SHP77 (cell line): ENCODE results near the gene RPTOR.

ENCODE experiments used
- DNase-seq, 2 experiments: peaks; one replicate each; lab custom pipeline; 2025; lab: John Stamatoyannopoulos, UW

RPTOR gene

DNA sequence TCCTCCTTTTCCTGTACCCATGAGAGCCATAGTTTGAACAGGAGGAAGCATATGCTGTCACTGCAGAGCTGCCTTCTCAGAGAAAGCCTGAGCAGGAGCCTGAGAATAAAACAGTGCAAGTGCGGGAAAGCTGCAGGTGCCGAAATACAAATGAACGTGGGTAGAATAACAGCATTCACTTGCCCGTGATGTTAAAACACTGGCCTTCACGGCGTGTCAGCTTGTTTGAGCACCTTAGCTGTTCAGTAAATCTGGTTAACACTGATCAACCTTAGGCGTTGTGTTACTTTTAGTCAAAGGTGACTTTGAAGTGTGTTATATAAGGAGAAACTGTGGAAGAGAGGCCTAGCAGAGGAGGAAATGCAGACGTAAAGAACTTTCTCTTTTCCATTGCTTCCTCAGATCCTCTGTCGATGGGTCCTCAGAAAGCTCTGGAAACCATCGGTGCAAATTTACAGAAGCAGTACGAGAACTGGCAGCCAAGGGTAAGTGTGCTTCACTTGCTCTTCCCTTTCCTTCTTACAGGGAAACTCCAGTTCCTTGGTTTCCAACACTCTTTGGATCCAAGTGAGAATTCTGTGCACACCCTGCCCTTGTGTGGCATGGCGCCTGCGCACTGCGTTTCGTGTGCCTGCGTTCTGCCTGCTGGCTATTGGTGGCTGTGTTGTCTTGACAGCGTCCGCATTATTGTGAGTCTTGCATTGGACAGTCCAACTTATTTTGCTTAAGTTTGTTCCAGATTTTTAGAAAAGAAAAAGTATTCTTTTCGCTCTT, 98.9 kb downstream of the RPTOR start:
- no peak for DNase-seq

DNA sequence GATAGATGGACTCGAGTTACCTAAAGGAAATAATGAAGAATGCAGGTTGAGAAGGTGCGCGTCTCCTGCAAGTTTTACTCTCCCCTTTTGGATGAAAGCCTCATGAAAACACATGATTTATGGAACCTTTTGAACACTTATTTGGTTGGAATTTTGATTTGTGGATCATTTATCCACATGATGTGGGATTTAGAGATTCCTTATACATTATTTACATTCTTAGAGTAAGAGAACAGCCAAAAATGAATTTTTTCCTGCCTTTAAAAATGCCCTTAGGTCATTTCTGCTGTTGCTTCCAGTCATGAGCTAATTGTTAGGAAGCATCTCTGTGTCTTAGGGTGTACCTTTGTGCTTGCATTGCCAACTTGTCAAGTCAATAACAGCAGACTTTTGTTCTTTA, 99.9 kb downstream of the RPTOR start:
- DNase-seq, result no peak

DNA sequence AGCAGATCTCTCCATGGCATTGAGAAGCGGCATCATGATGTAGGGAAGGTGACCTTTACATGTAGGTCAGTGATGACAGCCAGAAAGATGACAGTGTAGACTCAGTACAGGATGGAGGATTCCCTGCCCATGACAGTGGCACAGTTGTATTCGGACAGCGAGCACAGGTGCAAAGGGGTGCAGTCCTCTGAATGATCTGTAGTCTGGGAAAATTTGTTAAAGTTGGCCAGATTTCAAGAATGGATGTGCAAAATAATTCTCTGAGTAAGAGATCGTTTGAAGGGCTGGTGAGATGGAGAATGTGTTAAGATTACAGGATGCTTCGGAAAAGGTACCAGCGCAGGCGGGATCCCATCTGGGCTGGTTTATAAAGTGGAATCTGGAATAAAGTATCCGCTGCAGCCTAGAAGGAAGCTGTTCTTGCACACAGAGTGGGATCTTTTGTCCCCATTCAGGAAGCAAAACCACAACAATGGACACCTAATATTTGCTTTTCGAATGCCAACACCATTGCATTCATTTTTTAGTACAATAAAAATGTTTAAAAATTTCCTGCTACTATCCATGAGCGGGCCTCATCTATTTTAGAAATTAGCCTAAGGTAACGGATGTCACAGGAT, 101.2 kb downstream of the RPTOR start:
- DNase-seq, result no peak

DNA sequence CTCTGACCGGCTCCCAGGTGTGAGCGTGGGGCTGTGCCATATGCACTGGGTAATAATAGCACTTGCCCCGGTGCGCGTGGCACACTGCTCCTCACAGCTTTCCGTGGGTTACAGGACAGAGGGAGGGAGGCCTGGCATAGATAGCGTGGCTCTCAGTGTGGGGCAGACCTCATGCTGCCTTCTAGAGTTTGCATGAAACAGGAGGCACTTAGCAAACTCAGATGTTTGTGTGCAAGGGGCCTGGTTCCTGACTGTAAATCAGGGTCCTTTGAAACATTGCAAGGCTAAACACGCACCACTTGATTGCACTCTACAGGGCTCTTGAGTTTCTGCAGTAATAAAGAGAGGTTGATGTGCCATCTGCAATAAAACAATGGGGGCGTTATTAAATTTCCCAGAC, 101.7 kb downstream of the RPTOR start:
- DNase-seq, result no peak

DNA sequence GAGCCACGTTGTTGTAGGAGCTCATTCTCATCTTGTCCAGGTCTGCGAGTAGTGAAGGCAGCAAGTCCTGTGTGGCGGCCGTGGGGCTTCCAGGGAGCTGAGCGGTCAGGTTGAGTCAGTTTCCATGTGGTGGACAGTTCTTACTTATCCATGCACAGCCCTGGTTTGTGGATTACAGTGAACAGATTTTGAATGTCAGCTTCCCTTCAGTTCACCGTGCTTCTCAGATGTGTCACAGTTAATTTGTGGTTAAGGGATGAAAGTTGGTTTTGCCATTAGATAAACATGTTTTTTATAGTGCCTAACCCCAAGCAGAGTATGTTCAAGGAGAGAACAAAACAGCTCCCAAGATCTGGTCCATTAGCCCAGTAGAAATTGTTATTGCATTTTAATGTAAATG, 103.1 kb downstream of the RPTOR start:
- no peak for DNase-seq

DNA sequence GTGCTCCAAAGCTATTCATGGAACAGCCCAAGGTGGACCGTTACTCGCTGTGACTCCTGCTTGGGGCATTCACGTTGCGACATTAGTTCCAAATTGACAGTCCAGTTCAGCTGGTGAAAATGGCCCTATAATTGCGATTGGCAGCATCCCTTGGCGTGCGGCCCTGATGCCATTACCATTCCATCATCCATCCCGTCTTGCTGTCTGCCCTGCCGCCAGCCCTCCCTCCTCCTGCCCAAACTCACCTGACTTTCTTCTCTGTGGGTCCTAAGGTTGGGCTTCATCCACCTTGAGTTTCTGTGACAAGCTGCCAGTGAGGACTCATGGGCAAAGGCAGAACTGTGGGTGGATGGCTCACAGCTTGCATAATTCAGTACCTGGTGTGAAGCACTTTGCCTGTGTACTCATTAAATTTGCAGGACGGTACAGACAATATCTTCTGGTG, 104.6 kb downstream of the RPTOR start:
- DNase-seq, result no peak

DNA sequence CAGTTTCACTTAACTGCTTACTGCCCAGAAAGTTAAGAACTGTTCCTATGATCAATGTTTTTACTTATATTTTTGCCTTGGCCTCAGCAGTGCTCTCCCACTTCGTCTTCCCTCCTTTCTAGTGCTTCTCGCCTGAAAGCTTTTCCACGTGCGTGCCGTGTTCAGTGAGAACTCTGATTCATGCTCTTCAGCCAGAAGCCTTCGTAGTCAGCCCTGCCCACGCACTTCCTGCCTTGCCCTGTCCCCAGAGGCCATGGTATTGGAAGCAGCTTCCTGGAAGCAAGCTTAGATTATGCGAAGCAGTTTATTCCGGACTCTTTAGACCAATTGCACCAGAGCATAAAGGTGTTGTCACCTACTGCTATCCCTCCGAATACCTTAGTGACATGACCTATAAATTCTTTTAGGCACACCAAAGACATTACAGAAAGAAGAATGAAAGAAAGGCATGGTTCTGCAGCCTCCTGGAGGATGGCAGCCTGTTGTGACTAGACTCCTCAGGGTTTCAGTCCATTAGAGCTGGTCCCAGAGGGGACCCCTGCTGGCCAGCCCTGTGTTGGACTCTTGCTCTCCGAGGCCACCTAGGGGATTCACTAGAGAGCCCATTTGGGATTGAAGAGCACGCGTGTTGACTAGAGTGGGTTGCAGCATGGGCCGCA, 105.2 kb downstream of the RPTOR start:
- DNase-seq, result peak; percentile 76 to 78

DNA sequence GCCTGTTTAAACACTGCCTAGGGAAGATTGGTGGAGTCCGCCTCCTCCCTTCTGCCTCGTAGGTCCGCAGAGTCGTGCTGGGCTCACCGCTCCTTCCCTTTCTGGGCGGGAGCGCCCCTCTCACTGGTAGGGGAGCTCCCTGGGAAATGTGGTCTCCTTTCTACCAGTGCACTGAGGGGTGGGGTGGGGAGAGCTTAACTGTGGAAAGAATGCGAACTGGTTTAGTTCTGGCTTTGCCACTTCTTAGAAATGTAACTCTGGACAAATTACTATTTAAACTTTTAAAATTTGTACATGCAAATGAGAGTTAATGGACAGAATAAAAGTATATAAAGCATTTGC, 105.7 kb downstream of the RPTOR start:
- no peak for DNase-seq

DNA sequence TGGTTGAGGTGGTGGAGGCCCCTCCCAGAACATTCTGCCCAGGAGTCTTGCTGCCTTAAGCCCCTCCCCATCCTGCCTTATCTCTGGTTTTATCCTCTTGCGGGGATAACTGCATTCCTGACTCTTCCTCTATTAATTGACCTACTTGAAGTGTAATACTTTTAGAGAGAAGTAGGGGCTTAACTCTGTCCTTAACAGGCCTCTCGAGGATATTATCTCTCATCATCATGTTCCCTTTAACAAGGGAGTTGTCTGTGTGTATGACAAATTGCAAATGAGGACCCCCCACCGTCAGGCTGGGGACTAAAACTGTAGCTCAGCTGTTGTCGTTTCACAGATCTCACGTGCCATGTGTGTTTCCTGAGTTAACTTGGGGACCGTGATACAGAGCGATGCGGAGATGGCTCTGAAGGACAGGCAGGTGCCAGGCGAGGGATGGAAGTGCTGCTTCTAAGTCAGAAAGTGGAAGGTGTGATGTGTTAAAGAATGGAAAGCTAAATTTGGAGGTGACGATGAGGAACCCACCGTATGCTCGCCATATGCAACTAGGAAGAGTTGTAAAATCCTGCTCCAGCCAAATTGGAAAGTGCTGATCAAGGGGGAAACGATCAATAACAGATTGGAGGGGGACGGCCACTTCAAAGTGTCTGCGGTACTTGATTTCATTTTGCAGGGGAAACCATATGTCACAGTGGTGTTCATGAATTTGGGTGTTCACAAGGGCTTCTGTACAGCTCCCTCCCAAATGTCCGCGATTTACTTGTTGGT, 106.3 kb downstream of the RPTOR start:
- DNase-seq, result no peak

DNA sequence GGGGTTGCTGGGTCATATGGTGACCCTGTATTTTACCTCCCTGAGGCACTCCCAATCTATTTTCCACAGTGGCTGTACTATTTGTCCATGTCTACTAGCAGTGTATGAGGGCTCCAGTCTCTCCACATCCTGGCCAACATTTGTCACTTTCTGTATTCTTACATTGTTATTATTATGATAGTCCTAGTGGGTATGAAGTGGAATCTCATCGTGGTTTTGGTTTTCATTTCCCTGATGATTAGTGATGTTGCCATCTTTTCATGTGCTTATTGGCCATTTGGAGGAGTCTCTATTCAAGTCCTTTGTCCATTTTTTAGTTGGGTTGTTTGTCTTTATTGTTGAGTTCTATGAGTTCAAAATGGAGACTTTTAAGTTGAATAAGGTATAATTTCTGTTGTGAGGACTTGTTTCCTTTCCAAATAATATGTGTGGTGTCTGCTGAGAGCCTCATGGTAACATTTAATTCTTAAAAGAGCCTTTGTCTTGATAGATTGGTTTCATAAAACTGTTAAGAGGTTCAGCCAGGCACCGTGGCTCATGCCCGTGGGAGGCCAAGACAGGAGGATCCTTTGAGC, 108.2 kb downstream of the RPTOR start:
- no peak for DNase-seq

DNA sequence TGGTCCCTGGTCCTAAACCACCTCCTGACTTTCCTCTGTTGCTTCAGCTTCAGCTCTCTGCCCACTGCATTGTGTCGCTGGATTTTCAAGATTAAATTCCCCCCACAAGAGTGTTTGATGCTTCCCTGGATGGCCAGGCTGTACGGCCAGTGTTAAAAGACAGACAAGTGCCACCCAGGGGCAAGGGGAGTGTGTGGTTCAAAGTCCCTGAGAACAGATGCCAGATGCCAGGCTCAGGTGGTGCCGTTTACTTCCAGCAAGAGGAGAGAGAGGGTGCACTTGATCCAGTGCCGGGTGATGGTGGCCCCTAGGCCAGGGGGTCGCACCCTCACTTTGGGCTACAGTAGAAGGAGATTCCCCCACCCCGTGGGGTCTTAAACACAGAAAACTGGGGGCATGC, 109.2 kb downstream of the RPTOR start:
- no peak for DNase-seq

DNA sequence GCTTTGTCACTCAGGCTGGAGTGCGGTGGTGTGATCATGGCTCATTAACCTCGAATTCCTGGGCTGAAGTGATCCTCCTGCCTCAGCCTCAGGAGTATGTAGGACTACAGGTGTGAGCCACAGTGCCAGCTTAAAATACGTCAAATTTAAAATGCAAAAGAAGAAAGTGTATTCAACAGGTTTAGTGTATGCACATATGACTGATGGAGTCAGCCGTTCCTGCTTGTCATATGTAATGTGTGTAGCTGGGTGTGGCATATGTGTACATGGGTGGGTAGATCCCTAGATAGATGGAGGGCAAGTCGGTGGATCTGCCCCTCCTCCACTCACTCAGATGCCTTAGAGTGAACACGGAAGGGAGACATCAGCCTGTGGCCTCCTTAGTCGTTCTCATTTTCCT, 111.0 kb downstream of the RPTOR start:
- DNase-seq, result no peak

DNA sequence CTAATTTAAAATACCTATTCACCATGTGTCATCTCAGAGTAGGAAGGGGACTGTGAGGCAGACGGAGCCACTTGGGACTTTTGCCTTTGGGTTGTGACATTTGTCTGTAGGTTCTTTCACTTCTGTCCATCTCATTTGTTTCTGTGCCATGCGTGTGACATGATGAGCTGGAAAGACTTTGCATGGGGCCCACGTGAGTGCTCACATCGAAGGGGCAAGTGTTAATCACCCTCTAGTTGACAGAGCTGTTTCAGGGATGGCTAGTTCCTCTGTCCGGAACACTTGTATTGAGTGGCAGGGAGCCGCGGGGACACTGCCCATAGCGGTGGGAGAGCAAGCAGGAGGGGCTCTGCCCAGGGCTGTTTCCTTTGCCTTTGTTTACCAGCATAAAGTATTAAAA, 112.0 kb downstream of the RPTOR start:
- DNase-seq, result no peak

DNA sequence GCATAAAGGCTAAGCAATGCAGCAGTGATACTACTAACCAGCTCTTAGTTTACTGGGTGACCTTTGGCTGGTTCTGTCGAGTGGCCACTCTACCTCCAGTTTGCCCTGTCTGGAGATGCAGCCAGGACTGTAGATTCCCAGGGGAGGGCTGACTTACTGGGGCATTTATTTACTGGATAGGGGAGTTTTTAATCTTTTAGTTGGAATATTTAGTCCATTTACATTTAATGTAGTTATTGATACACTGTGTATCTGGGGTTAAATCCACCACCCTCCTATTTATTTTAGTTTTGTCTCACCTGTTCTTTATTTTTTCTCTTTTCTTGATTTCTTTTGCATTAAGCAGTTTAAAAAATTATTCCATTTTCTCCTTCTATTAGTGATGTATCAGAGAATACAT, 112.9 kb downstream of the RPTOR start:
- DNase-seq, result no peak

DNA sequence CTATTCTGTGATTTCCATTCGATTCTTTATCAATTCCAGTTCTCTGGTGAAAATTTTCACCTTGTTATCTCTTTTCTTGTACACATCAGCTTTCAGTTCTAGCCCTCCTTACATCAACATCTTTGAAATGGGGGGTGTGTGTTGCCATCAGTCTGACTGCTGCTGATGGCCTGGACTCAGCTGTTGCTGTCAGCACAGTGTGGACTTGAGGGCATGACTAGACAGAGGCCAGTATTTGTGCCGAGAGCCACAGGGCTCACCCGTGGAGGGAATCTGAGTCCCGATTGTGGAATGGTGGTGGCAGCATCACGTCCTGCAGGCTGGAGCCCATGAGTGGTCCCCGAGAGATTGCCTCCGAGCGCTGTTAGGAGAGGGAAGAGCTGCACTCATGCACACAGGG, 114.2 kb downstream of the RPTOR start:
- no peak for DNase-seq

DNA sequence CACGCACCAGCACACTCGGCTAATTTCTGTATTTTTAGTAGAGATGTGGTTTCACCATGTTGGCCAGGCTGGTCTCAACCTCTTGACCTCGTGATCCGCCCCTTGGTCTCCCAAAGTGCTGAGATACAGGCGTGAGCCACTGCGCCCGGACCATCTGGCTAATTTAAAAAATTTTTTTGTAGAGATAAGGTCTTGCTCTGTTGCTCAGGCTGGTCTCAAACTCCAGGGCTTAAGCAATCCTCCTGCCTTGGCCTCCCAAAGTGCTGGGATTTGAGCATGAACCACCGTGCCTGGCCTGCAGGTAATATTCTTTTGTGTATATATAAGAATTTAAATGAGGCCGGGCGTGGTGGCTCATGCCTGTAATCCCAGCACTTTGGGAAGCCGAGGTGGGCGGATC, 115.0 kb downstream of the RPTOR start:
- DNase-seq, result no peak

DNA sequence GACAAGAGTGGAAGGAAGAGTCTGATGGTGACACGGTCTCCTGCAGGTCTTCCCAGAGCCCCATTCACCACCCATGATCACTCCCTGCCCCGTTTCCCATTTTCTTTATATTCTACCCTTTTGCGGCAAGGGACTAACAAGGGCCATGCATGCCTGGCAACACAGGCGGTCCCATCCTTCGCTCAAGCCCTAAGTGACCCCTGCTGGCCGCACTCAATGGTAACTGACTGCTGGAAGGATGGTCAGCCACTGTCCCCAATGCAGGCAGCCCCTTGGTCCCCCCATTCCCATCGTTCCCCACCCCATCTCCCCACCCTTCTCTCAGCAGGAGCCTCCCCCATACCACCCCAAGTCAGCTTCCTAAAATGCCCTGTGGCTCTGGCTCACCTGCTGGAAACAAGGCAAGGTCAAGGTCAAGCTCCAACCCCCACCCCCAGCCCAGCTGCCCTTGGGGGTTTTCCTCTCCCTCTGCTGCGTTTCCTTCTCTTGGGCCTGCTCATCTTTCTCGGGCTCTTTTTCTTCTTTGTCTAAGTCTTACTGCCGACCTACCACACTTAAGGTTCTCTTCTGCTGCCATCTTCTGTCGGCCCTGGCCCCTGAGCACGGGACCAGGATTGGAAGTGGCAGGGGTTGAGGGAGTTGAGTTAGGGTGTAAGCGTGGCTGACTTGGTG, 116.0 kb downstream of the RPTOR start:
- DNase-seq, result no peak

DNA sequence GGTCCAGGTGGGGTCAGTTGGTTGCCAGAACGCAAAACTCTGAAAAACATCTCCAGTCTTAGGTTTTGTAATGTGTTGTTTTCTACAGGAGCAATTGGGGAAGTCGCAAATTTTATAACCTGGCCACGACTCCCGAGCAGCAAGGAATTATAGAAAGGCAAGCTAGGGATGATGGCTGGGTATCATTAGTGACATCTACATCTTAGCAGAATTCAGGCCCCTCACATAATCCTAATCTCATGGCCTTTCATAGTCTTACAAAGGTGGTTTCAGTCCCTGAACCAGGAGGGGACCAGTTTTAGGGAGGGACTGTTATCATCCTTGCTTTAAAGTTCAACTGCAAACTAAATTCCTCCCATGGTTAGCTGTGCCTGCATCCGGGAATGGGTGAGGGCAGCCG, 117.9 kb downstream of the RPTOR start:
- no peak for DNase-seq

DNA sequence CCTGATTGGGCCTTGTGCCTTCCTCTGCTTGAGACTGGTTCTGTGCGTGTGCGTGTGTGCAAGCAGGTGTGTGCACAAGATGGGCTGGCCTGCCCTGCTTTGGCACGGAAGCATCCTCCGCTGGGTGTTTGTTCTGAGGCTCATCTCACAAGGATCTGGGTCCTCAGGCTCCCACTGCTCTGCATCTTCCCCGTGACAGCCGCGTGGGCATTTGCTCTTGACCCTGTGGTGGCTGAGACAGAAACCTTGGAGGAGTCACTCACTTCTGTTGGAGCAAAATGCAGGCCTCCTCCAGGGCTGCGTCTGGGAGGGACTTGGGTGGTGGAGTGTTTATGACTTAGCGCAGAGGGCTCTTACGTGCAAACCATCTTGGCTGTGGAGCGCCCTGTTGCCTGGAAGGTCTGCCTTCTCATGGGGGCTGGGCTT, 119.2 kb downstream of the RPTOR start:
- peak in 1 of 2 experiments; percentile 40 for DNase-seq

DNA sequence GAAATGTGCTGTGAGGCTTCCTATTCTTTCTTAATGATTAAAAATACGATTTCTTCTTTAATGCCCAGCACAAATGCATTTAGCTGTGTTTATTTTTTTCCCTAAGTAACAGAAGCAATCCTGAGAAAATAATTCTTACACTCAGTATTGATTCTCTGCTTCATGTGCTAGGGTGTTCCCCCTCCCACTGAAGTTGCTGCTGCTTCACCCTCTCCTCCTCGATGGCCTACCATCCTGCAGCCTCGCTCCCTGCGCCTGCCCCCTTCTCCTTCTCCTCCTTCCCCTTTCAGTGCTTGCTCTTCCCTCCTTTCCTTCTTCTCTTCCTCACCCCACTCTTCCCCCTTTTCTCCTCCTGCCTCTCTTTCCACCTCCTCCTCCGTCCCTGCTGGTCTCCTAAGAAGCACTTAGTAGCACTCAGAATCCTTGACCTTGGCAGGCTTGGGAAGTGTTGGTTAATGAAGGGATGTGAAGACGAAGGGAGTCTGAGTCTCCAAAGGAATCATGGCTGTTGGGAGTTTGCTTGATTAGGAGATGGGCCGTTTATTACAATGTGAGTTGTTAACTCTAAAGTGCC, 119.7 kb downstream of the RPTOR start:
- DNase-seq, result no peak

DNA sequence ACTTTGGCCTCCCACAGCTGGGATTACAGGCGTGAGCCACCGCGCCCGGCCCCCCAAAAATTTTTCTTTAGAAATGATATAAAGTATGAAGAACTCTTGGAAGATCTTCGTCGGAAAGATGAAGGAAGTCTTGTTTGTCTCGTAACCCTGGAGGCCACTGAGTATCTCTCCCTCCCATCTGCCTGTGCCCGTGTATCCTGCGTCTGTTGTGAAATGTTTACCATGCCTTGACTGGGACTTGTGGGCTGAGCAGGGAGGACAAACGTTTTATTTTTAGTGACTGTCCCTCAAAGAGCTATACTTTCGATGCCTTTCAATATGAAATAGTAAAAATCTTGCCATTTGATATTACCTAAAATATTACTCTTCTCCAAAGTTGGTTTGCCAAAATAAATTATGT, 121.2 kb downstream of the RPTOR start:
- DNase-seq, result no peak
